ENCODE measurements around the gene GTF3C5. TPM values are rescaled to one million over a fixed set of nuclear protein-coding genes. Genes with fewer than 3 reads are reported as not detected.

Gene GTF3C5
- total and polyA plus RNA-seq, 9 of the 15 experiments (the other 6 are each of a cell fraction or from before 2014, with no cell fraction given), result 3.8 to 118 (median 83.7) TPM

DNA sequence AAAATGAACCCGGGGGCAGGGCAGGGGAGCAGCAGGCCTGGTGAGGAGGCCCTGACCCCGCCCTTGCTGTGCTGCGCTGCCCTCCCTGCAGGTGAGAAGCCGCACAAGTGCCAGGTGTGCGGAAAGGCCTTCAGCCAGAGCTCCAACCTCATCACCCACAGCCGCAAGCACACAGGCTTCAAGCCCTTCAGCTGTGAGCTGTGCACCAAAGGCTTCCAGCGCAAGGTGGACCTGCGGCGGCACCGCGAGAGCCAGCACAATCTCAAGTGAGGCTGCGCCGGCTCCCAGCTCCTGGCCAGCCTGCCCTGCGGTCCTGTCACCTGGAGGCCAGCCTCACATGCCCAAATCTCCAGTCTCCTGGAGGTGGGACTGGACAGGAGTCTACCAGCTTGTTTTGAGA lies 40.0 kb upstream of the GTF3C5 start (continued):
- TF ChIP-seq HOMEZ (CRISPR knock-in tag; IDR thresholded peaks at IDR 0.05) (no peak), RBFOX2 (IDR thresholded peaks at IDR 0.05; ENCODE audit: low read depth, low read length) (peak; percentile 63), TEAD4 (IDR thresholded peaks at IDR 0.05; ENCODE audit: low read length) (no peak), TEAD4 (CRISPR knock-in tag; IDR thresholded peaks at IDR 0.05; ENCODE audit: borderline replicate concordance) (peak; percentile 34; the same call in 1 of the 2 replicates), JUN (IDR thresholded peaks at IDR 0.05; ENCODE audit: borderline replicate concordance, low read depth, low read length) (no peak), JUN (CRISPR knock-in tag; IDR thresholded peaks at IDR 0.05; ENCODE audit: borderline replicate concordance) (peak; percentile 77; the same call in 1 of the 2 replicates), ZNF764 (CRISPR knock-in tag; IDR thresholded peaks at IDR 0.05; ENCODE audit: low read depth) (no peak), ESRRB (CRISPR knock-in tag; IDR thresholded peaks at IDR 0.05; ENCODE audit: borderline replicate concordance) (no peak), ZNF584 (CRISPR knock-in tag; IDR thresholded peaks at IDR 0.05; ENCODE audit: low read depth) (no peak)
- TF ChIP-seq, protein P1, sequence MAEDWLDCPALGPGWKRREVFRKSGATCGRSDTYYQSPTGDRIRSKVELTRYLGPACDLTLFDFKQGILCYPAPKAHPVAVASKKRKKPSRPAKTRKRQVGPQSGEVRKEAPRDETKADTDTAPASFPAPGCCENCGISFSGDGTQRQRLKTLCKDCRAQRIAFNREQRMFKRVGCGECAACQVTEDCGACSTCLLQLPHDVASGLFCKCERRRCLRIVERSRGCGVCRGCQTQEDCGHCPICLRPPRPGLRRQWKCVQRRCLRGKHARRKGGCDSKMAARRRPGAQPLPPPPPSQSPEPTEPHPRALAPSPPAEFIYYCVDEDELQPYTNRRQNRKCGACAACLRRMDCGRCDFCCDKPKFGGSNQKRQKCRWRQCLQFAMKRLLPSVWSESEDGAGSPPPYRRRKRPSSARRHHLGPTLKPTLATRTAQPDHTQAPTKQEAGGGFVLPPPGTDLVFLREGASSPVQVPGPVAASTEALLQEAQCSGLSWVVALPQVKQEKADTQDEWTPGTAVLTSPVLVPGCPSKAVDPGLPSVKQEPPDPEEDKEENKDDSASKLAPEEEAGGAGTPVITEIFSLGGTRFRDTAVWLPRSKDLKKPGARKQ (CRISPR knock-in tag; IDR thresholded peaks at IDR 0.05), result no peak
- TF ChIP-seq, protein P2, sequence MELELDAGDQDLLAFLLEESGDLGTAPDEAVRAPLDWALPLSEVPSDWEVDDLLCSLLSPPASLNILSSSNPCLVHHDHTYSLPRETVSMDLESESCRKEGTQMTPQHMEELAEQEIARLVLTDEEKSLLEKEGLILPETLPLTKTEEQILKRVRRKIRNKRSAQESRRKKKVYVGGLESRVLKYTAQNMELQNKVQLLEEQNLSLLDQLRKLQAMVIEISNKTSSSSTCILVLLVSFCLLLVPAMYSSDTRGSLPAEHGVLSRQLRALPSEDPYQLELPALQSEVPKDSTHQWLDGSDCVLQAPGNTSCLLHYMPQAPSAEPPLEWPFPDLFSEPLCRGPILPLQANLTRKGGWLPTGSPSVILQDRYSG (tag; conservative IDR thresholded peaks at IDR 0.05; ENCODE audit: low read depth), result no peak
- TF ChIP-seq, protein P3, sequence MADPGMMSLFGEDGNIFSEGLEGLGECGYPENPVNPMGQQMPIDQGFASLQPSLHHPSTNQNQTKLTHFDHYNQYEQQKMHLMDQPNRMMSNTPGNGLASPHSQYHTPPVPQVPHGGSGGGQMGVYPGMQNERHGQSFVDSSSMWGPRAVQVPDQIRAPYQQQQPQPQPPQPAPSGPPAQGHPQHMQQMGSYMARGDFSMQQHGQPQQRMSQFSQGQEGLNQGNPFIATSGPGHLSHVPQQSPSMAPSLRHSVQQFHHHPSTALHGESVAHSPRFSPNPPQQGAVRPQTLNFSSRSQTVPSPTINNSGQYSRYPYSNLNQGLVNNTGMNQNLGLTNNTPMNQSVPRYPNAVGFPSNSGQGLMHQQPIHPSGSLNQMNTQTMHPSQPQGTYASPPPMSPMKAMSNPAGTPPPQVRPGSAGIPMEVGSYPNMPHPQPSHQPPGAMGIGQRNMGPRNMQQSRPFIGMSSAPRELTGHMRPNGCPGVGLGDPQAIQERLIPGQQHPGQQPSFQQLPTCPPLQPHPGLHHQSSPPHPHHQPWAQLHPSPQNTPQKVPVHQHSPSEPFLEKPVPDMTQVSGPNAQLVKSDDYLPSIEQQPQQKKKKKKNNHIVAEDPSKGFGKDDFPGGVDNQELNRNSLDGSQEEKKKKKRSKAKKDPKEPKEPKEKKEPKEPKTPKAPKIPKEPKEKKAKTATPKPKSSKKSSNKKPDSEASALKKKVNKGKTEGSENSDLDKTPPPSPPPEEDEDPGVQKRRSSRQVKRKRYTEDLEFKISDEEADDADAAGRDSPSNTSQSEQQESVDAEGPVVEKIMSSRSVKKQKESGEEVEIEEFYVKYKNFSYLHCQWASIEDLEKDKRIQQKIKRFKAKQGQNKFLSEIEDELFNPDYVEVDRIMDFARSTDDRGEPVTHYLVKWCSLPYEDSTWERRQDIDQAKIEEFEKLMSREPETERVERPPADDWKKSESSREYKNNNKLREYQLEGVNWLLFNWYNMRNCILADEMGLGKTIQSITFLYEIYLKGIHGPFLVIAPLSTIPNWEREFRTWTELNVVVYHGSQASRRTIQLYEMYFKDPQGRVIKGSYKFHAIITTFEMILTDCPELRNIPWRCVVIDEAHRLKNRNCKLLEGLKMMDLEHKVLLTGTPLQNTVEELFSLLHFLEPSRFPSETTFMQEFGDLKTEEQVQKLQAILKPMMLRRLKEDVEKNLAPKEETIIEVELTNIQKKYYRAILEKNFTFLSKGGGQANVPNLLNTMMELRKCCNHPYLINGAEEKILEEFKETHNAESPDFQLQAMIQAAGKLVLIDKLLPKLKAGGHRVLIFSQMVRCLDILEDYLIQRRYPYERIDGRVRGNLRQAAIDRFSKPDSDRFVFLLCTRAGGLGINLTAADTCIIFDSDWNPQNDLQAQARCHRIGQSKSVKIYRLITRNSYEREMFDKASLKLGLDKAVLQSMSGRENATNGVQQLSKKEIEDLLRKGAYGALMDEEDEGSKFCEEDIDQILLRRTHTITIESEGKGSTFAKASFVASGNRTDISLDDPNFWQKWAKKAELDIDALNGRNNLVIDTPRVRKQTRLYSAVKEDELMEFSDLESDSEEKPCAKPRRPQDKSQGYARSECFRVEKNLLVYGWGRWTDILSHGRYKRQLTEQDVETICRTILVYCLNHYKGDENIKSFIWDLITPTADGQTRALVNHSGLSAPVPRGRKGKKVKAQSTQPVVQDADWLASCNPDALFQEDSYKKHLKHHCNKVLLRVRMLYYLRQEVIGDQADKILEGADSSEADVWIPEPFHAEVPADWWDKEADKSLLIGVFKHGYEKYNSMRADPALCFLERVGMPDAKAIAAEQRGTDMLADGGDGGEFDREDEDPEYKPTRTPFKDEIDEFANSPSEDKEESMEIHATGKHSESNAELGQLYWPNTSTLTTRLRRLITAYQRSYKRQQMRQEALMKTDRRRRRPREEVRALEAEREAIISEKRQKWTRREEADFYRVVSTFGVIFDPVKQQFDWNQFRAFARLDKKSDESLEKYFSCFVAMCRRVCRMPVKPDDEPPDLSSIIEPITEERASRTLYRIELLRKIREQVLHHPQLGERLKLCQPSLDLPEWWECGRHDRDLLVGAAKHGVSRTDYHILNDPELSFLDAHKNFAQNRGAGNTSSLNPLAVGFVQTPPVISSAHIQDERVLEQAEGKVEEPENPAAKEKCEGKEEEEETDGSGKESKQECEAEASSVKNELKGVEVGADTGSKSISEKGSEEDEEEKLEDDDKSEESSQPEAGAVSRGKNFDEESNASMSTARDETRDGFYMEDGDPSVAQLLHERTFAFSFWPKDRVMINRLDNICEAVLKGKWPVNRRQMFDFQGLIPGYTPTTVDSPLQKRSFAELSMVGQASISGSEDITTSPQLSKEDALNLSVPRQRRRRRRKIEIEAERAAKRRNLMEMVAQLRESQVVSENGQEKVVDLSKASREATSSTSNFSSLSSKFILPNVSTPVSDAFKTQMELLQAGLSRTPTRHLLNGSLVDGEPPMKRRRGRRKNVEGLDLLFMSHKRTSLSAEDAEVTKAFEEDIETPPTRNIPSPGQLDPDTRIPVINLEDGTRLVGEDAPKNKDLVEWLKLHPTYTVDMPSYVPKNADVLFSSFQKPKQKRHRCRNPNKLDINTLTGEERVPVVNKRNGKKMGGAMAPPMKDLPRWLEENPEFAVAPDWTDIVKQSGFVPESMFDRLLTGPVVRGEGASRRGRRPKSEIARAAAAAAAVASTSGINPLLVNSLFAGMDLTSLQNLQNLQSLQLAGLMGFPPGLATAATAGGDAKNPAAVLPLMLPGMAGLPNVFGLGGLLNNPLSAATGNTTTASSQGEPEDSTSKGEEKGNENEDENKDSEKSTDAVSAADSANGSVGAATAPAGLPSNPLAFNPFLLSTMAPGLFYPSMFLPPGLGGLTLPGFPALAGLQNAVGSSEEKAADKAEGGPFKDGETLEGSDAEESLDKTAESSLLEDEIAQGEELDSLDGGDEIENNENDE (IDR thresholded peaks at IDR 0.05; ENCODE audit: low read depth, low read length), result no peak
